Measurements from ENCODE around the gene NREP. TPM values are rescaled to one million over a fixed set of nuclear protein-coding genes. Genes with fewer than 3 reads are reported as not detected.

The NREP gene
- total and polyA plus RNA-seq, 10 of the 15 experiments (the other 5 are each of a cell fraction or from before 2014, with no cell fraction given), result 20.6 to 117 (median 32.2) TPM

DNA sequence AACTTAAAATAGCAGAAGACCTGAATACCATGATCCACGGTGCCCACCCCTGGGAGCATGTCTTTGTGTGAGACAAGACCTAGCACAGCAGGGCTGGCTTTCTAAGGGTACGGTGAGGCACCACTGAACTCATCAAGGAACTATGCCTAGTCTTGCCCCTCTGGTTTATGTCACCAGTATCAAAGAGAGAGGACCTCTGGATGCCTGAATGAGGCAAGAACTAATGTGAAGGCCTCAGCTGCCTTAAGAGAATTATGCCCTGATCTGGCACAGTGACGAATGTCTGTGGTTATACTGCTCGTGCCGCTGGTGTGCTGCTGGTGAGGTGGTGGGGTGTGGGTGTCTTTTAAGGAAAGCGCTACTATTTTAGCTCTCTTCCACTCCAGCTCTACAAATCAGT, 23.0 kb downstream of the NREP start:
- Histone ChIP-seq H3K9ac (ENCODE audit: control insufficient read depth, insufficient read depth, low read length) (no peak overlapping the region), H3K9me3 (replicated peaks; ENCODE audit: control insufficient read depth, insufficient read depth, low read length) (no peaks in the 10 kb centered on the region), H2AFZ (ENCODE audit: control insufficient read depth, low read depth, low read length) (no peak overlapping the region), H3K27me3 (replicated peaks in 1 of 2; ENCODE audit: control insufficient read depth in 2 of 2, insufficient read depth in 2 of 2, low read length in 1 of 2) (no peaks in the 10 kb centered on the region), H3K4me1 (ENCODE audit: control insufficient read depth, insufficient read depth, low read length) (no peaks in the 10 kb centered on the region), H4K20me1 (ENCODE audit: control insufficient read depth, insufficient read depth) (no peaks in the 10 kb centered on the region), H3K27ac (ENCODE audit: control insufficient read depth, insufficient read depth) (no peak overlapping the region), H3K4me2 (ENCODE audit: control insufficient read depth, insufficient read depth) (no peak overlapping the region), H3K79me2 (ENCODE audit: control insufficient read depth, insufficient read depth, low read length) (no peaks in the 10 kb centered on the region), H3K4me3 (no peak overlapping the region), H3K36me3 (ENCODE audit: control insufficient read depth in 2 of 2, insufficient read depth in 2 of 2, low read length in 1 of 2) (peaks cover 3 to 5% of the 10 kb centered on the region in 2 experiments; a peak in 3 of 4 replicates)
- no peak for ATAC-seq
- ChIA-PET RAD21 (ENCODE audit: unreplicated experiment) (interaction anchor here (1.3 kb wide), 1 partner anchor 19 kb away, joined by 4 read pairs; no protein-coding TSS in a partner anchor), POLR2A (interaction anchor here (1.7 kb wide), 1 partner anchor 20 kb away, joined by 4 read pairs; no protein-coding TSS in a partner anchor), CTCF (no interaction called here), SMC1A (ENCODE audit: uncharacterized antibody, unreplicated experiment) (interaction anchor here (2.2 kb wide), 1 partner anchor 16 kb away, joined by 7 read pairs; no protein-coding TSS in a partner anchor)
- no peak for DNase-seq (ENCODE audit: low read depth, low spot score)
- intact Hi-C loops (cut with micrococcal nuclease; ENCODE audit: unreplicated experiment), result no loop called here
- no peak for FAIRE-seq
- no peak for TF ChIP-seq ZZZ3 (IDR thresholded peaks at IDR 0.05; ENCODE audit: control insufficient read depth, insufficient read length, low read depth)
- TF ChIP-seq, protein P1, sequence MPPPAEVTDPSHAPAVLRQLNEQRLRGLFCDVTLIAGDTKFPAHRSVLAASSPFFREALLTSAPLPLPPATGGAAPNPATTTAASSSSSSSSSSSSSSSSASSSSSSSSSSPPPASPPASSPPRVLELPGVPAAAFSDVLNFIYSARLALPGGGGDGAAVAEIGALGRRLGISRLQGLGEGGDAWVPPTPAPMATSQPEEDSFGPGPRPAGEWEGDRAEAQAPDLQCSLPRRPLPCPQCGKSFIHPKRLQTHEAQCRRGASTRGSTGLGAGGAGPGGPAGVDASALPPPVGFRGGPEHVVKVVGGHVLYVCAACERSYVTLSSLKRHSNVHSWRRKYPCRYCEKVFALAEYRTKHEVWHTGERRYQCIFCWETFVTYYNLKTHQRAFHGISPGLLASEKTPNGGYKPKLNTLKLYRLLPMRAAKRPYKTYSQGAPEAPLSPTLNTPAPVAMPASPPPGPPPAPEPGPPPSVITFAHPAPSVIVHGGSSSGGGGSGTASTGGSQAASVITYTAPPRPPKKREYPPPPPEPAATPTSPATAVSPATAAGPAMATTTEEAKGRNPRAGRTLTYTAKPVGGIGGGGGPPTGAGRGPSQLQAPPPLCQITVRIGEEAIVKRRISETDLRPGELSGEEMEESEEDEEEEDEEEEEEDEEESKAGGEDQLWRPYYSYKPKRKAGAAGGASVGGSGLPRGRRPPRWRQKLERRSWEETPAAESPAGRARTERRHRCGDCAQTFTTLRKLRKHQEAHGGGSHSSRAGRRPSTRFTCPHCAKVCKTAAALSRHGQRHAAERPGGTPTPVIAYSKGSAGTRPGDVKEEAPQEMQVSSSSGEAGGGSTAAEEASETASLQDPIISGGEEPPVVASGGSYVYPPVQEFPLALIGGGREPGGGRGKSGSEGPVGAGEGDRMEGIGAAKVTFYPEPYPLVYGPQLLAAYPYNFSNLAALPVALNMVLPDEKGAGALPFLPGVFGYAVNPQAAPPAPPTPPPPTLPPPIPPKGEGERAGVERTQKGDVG (CRISPR knock-in tag; IDR thresholded peaks at IDR 0.05), result no peak
- no peak for TF ChIP-seq ETV6 (conservative IDR thresholded peaks at IDR 0.05 in 1 of 2, IDR thresholded peaks at IDR 0.05 in 1 of 2; ENCODE audit: borderline replicate concordance in 1 of 2, low read depth in 1 of 2)
- no peak for TF ChIP-seq POLR2AphosphoS5 (IDR thresholded peaks at IDR 0.05; ENCODE audit: low read length)
- TF ChIP-seq KDM1A (IDR thresholded peaks at IDR 0.05; ENCODE audit: borderline replicate concordance), result no peak
- TF ChIP-seq NFYB (IDR thresholded peaks at IDR 0.05; ENCODE audit: insufficient read depth, low read depth, low read length), result no peak
- TF ChIP-seq HCFC1 (IDR thresholded peaks at IDR 0.05; ENCODE audit: low read length), result no peak
- TF ChIP-seq, protein P2, sequence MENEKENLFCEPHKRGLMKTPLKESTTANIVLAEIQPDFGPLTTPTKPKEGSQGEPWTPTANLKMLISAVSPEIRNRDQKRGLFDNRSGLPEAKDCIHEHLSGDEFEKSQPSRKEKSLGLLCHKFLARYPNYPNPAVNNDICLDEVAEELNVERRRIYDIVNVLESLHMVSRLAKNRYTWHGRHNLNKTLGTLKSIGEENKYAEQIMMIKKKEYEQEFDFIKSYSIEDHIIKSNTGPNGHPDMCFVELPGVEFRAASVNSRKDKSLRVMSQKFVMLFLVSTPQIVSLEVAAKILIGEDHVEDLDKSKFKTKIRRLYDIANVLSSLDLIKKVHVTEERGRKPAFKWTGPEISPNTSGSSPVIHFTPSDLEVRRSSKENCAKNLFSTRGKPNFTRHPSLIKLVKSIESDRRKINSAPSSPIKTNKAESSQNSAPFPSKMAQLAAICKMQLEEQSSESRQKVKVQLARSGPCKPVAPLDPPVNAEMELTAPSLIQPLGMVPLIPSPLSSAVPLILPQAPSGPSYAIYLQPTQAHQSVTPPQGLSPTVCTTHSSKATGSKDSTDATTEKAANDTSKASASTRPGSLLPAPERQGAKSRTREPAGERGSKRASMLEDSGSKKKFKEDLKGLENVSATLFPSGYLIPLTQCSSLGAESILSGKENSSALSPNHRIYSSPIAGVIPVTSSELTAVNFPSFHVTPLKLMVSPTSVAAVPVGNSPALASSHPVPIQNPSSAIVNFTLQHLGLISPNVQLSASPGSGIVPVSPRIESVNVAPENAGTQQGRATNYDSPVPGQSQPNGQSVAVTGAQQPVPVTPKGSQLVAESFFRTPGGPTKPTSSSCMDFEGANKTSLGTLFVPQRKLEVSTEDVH (IDR thresholded peaks at IDR 0.05; ENCODE audit: low read depth, partially characterized antibody), result no peak
- TF ChIP-seq EGR1 (IDR thresholded peaks at IDR 0.05; ENCODE audit: borderline replicate concordance in 1 of 2, low read depth in 2 of 2, low read length in 2 of 2), result no peak
- TF ChIP-seq EED (IDR thresholded peaks at IDR 0.05; ENCODE audit: low read depth), result no peak
- no peak for TF ChIP-seq ZBED1 (IDR thresholded peaks at IDR 0.05; ENCODE audit: borderline replicate concordance)
- no TSS peak for BruUV-seq (replicated peaks)
- WGBS (ENCODE audit: insufficient coverage, insufficient replicate concordance, low lambda C conversion rate, missing lambda C conversion rate), result 73% methylated on average over 5 of the region's 6 CpGs
- in situ Hi-C loops (cut with MboI), result no loop called here

Measured in GM12878 (cell line).